Astrocyte of the cerebellum (primary cell): ENCODE results near the gene UBN1.

ENCODE experiments used
- DNase-seq: peaks from one replicate; pipeline ENCODE4 v3.0.0-alpha.2; 2011; ENCODE audit warnings: low read depth
- H3K4me3 ChIP-seq: 2 replicates; pipeline ENCODE4 v1.5.1; 2011; ENCODE audit warnings: mild to moderate bottlenecking, low read depth, low read length, moderate library complexity
- in situ Hi-C: cut with HindIII; loops from 2 replicates; pipeline ENCODE4 v1.10.0; 2017; ENCODE audit warnings: low sequenced_read_pairs
- TF ChIP-seq, protein P1 (sequence below): IDR thresholded peaks from 2 replicates; pipeline ENCODE4 v1.5.1; 2012; ENCODE audit warnings: low read length, low read depth, moderate library complexity, mild to moderate bottlenecking; ENCODE audit errors: missing control alignments

The UBN1 gene

DNA sequence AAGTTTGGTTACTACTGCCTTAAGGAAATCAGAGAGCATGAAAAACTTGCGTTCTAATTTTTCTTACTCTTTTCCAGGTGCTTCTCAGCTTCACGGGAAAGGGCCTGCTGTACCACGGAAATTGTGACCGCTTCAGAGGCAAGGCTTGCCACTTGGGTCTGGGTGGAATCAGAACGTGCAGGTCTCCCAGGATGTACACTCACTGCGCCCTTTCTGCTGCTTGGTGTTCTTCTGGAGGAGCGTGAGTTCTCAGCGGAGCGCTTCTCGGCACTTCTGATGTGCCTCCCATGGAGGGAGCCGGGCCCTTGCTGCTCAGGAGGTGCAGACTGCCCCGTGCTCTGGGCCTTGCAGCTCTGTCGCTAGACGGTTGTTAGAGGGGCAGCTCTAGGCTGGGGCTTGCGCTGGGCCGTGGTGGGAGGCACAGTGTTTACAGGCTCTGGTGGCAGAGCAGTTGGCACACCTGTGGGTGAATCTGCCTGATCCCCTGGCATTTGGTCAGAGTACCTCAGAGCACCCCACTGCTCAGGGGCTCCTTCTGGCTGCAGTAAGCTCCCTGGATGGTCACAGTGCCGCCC, 32.8 kb downstream of the UBN1 start:
- in situ Hi-C loops = no loop called here
- TF ChIP-seq, protein P1, sequence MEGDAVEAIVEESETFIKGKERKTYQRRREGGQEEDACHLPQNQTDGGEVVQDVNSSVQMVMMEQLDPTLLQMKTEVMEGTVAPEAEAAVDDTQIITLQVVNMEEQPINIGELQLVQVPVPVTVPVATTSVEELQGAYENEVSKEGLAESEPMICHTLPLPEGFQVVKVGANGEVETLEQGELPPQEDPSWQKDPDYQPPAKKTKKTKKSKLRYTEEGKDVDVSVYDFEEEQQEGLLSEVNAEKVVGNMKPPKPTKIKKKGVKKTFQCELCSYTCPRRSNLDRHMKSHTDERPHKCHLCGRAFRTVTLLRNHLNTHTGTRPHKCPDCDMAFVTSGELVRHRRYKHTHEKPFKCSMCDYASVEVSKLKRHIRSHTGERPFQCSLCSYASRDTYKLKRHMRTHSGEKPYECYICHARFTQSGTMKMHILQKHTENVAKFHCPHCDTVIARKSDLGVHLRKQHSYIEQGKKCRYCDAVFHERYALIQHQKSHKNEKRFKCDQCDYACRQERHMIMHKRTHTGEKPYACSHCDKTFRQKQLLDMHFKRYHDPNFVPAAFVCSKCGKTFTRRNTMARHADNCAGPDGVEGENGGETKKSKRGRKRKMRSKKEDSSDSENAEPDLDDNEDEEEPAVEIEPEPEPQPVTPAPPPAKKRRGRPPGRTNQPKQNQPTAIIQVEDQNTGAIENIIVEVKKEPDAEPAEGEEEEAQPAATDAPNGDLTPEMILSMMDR = no peak
- no peak for DNase-seq
- no peak overlapping the region for H3K4me3 ChIP-seq

DNA sequence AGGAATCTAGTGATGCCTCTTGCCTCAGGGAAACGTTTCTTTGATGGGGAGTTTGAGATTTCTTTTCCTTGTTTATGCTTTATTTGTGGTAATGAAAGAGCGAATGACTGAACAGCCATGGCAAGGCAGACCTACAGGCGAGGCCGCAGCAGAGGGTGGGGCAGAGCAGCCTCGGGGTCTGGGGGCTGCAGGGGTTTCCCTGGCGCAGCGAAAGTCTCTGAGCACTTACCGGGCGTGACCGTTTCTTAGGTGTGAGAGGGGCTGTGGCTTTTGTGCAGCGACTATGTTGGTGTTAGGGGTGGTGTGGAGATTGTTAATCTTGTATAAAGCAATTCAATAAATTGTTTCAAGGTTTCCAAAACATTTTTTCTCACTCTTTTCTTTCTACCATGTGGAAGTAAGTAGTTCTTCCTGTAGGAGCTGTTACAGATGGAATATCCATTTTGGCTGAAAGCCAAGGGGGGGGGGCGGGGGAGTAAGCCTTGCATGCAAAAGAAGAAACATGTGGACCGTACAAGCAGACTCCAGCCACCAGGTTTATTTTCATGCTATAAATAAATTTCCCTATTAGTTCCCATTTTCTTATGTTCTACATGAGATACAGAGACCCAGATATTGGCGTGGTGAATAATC, 34.8 kb downstream of the UBN1 start:
- TF ChIP-seq, protein P1 = no peak
- H3K4me3 ChIP-seq = no peak overlapping the region
- in situ Hi-C loops = no loop called here
- DNase-seq = peak; percentile 36

DNA sequence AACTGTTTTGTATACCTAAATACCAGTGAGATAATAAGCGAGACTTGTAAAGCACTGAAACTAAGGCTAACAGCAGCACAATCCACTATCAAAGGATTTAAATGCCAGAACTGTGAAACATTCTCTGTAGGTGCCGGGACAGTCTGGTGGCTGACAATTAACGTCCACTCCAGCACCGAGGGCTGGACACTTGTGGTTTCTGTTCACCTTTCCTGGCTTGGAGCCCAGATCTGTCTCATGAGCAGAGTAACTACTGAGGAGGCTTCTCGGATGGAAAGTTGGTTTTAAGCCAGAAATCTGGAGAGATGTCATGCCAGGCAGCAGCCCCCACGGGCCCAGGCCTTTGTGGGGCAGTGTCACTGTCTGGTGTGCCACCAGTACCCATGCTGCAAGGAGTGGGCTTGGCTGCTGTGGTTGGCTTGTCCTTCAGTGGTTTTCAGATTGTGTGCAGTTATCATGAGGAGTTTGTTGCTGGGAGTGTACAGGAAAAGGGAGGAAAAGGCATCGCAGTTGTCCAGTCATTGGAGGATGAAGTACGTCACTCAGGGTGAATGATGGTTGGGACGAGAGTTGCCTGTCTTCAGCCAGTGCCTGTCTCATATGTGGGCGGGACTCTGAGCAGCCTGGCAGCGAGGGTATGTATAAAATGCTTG, 35.5 kb downstream of the UBN1 start:
- H3K4me3 ChIP-seq = no peak overlapping the region
- in situ Hi-C loops = no loop called here
- peak; percentile 50 for DNase-seq
- TF ChIP-seq, protein P1 = no peak

DNA sequence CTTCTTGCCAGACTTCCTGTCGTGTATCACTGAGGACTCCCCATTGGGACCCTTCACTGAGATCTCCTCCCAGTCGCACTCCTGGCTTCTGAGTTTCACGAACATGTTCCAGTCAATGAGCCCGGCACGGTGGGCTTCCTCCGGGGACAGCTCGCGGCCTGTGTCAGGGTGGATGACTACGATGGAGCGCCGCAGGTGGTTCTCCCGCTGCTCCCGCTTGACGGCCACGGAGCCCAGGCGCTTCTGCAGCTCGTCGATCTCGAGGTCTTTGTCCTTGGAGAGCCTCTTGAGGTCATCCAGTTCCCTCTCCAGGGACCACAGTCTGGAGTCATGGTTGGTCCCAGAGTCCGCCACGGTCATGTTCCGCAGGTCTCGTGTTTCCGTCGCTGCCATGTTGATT, 36.2 kb downstream of the UBN1 start:
- TF ChIP-seq, protein P1 = no peak
- H3K4me3 ChIP-seq = no peak overlapping the region
- in situ Hi-C loops = no loop called here
- no peak for DNase-seq

DNA sequence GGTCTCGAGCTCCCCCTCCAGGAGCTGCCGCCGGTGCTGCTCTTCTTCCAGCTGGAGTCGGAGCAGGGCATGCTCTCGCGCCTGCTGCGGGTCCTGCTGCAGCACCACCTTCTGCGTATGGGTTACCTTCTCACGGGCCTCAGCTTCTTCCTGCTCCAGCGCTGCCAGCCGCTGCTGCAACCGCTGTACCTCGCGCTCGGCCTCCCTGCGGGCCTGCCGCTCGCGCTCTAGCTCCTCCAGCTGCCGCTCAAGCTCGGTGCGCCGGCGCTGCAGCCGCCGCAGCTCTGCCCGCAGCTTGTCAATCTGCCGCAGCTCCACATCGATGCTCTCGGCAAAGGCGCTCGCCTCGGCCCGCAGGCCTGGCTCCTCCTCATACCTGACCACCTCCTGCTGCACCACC, 36.9 kb downstream of the UBN1 start:
- in situ Hi-C loops = no loop called here
- no peak for DNase-seq
- no peak overlapping the region for H3K4me3 ChIP-seq
- TF ChIP-seq, protein P1 = no peak

DNA sequence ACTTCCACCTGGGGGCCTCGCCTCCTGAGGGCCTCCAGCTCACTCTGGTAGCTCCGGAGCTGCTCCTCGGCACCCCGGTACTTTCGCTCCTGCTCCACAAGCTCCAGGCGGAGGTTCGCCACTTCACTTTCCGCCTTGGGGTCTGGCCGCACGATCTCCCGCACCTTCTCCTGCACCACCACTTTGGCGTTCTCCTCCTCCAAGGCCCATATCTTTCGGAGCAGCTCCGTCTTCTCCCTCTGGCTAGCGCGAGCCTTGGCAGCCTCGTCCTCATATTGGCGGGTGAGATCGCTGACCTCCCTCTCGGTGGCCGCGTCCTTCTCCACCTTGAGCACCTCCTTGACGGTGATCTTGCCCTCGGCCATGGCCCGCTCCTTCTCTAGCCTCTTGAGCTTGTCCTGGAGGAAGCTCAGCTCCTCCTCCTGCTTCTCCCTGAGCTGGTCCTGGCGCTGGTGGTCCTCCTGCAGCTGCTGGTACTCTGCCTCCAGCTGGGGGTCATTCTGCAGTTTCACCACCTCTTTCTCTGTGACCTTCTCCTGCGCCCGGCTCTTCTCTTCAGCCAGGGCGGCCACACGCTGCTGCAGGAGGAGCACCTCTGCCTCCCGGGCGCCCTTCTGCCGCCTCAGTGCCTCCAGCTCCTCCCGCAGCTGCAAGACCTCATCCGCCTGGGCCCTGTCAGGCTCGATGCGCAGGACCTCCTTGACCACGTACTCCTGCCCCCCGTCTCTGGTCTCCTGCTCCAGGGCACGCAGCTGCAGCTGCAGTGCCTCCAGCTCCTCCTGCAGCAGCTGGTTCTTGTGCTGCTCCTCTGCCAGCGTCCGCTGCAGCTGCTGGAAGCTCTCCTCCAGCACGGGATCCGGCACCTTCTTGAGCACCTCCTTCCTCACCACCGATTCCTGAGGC, 37.9 kb downstream of the UBN1 start:
- no peak for DNase-seq
- TF ChIP-seq, protein P1 = no peak
- in situ Hi-C loops = no loop called here

More for the DNA sequence above, 37.9 kb downstream of the UBN1 start:
- no peak overlapping the region for H3K4me3 ChIP-seq
